ENCODE measurements around the gene LRBA. TPM values are rescaled to one million over a fixed set of nuclear protein-coding genes. Genes with fewer than 3 reads are reported as not detected.

Gene LRBA
- total and polyA plus RNA-seq, 9 of the 15 experiments (the other 6 are each of a cell fraction or from before 2014, with no cell fraction given) = 24.2 to 88.7 (median 59.7) TPM

- TF ChIP-seq HINFP (tag; conservative IDR thresholded peaks at IDR 0.05; ENCODE audit: low read depth) (0 out of 2 replicates have a peak, but pooled peaks have one; percentile 48), PHB (CRISPR knock-in tag; IDR thresholded peaks at IDR 0.05) (0 out of 2 replicates have a peak, but pooled peaks have one; percentile 36), GMEB1 (CRISPR knock-in tag; IDR thresholded peaks at IDR 0.05) (peak; percentile 44; the same call in 1 of the 2 replicates), LCOR (CRISPR knock-in tag; IDR thresholded peaks at IDR 0.05) (peak; percentile 42; the same call in 1 of the 2 replicates), ZNF277 (CRISPR knock-in tag; IDR thresholded peaks at IDR 0.05; ENCODE audit: borderline replicate concordance) (no peak), VEZF1 (CRISPR knock-in tag; IDR thresholded peaks at IDR 0.05) (no peak), LARP7 (IDR thresholded peaks at IDR 0.05) (no peak), MNT (conservative IDR thresholded peaks at IDR 0.05) (no peak), CGGBP1 (CRISPR knock-in tag; IDR thresholded peaks at IDR 0.05) (no peak), FOXK1 (CRISPR knock-in tag; IDR thresholded peaks at IDR 0.05; ENCODE audit: borderline replicate concordance) (no peak), PHB2 (IDR thresholded peaks at IDR 0.05; ENCODE audit: low read depth) (no peak), ETV1 (tag; conservative IDR thresholded peaks at IDR 0.05; ENCODE audit: low read depth) (peak; percentile 49; the same call in 1 of the 2 replicates), SREBF1 (IDR thresholded peaks at IDR 0.05; ENCODE audit: borderline replicate concordance, low read depth, low read length) (no peak), RNF2 (IDR thresholded peaks at IDR 0.05) (peak; percentile 89; the same call in 1 of the 2 replicates), E2F3 (CRISPR knock-in tag; IDR thresholded peaks at IDR 0.05) (no peak), KLF10 (CRISPR knock-in tag; IDR thresholded peaks at IDR 0.05) (no peak)
These were observed 698.5 kb downstream of the LRBA start (continued) for GRCh38 chr4:150316332-150317205.

Data from K562 (cell line).